Stimulated activated CD4-positive, alpha-beta T cell treated with anti-CD3 and anti-CD28 coated beads, Interleukin-2, amount 100 ng/mL, for 48 hours (primary cell): Measurements from ENCODE around the gene NOL3.

ENCODE experiments used
- DNase-seq, 2 donors: peaks; one replicate each; pipeline ENCODE4 v3.0.0-alpha.2; 2020

NOL3 gene

GRCh38 chr16:67173323-67173722, 3.0 kb downstream of the NOL3 start:
- DNase-seq: no peak

GRCh38 chr16:67173808-67174705, 3.7 kb downstream of the NOL3 start:
- peak; percentile 40 to 51 for DNase-seq

- DNase-seq: no peak
Measured at GRCh38 chr16:67174706-67175231, 4.4 kb downstream of the NOL3 start.

- DNase-seq: no peak
Measured at GRCh38 chr16:67176662-67177061, 6.3 kb downstream of the NOL3 start.

- no peak for DNase-seq
Measured at GRCh38 chr16:67177743-67178699, 7.7 kb downstream of the NOL3 start.

- DNase-seq: no peak
Measured at GRCh38 chr16:67179421-67180080, 9.2 kb downstream of the NOL3 start.

GRCh38 chr16:67180166-67180565, 9.8 kb downstream of the NOL3 start:
- no peak for DNase-seq

- no peak for DNase-seq
Measured at GRCh38 chr16:67181346-67181745, 11.0 kb downstream of the NOL3 start.

- DNase-seq: no peak
Measured at GRCh38 chr16:67182288-67182687, 11.9 kb downstream of the NOL3 start.

GRCh38 chr16:67183284-67183626, 12.9 kb downstream of the NOL3 start:
- no peak for DNase-seq

- DNase-seq: peak; percentile 84 to 88
Measured at GRCh38 chr16:67183627-67184452, 13.5 kb downstream of the NOL3 start, which contains the start of gene MATCAP1. Gene MATCAP1 (minus strand): TSS chr16:67183963. CDS start chr16:67180610, 3,353 bp downstream.

GRCh38 chr16:67184453-67184994, 14.2 kb downstream of the NOL3 start:
- DNase-seq: no peak

- DNase-seq: peak; percentile 88 to 89
Measured at GRCh38 chr16:67184995-67185650, 14.8 kb downstream of the NOL3 start.

- DNase-seq: no peak
Measured at GRCh38 chr16:67185651-67186134, 15.4 kb downstream of the NOL3 start.

- DNase-seq: no peak
Measured at GRCh38 chr16:67186550-67186950, 16.2 kb downstream of the NOL3 start.

GRCh38 chr16:67187175-67187890, 17.0 kb downstream of the NOL3 start:
- DNase-seq: no peak

GRCh38 chr16:67188323-67188722, 18.0 kb downstream of the NOL3 start:
- no peak for DNase-seq

GRCh38 chr16:67188798-67189197, 18.5 kb downstream of the NOL3 start:
- no peak for DNase-seq

GRCh38 chr16:67190041-67190440, 19.7 kb downstream of the NOL3 start, which contains the start of gene EXOC3L1:
Gene EXOC3L1 (minus strand): TSS chr16:67190136. CDS start chr16:67189676, 460 bp downstream.
- DNase-seq: no peak
